Activated CD4-positive, alpha-beta T cell treated with anti-CD3 and anti-CD28 coated beads, Interleukin-10, Interleukin-2, amounts not matched to agents 100 ng/mL and 50 ng/mL, durations not matched to agents 16 hours and 8 hours (primary cell): ENCODE data around the gene FRAS1.
A peak's percentile ranks its signal among the peaks of the same experiment; 100 is the strongest.
"Not testable (repeated sequence)": the region's sequence is repeated elsewhere in the genome, so short reads cannot be mapped to it uniquely, and the experiment has no call there.

Experiments used
- DNase-seq: peaks from one replicate; pipeline ENCODE4 v3.0.0-alpha.2; 2020

The FRAS1 gene

GRCh38 chr4:78057600-78058550, 752 bp downstream of the FRAS1 start:
- DNase-seq: peak; percentile 31

GRCh38 chr4:78058591-78059523, 1.7 kb downstream of the FRAS1 start:
- no peak for DNase-seq

GRCh38 chr4:78059524-78059889, 2.4 kb downstream of the FRAS1 start:
- peak; percentile 30 for DNase-seq

GRCh38 chr4:78059938-78060337, 2.8 kb downstream of the FRAS1 start:
- DNase-seq: no peak

- DNase-seq: no peak
Measured at GRCh38 chr4:78061939-78062570, 4.9 kb downstream of the FRAS1 start.

GRCh38 chr4:78065508-78066192, 8.5 kb downstream of the FRAS1 start:
- no peak for DNase-seq

GRCh38 chr4:78068481-78068880, 11.4 kb downstream of the FRAS1 start:
- DNase-seq: no peak

GRCh38 chr4:78069319-78069718, 12.2 kb downstream of the FRAS1 start:
- DNase-seq: no peak

GRCh38 chr4:78069859-78070258, 12.7 kb downstream of the FRAS1 start:
- no peak for DNase-seq

- DNase-seq: no peak
Measured at GRCh38 chr4:78070731-78071282, 13.7 kb downstream of the FRAS1 start.

GRCh38 chr4:78074759-78075158, 17.6 kb downstream of the FRAS1 start:
- DNase-seq: no peak

GRCh38 chr4:78075986-78076385, 18.9 kb downstream of the FRAS1 start:
- no peak for DNase-seq

- no peak for DNase-seq
Measured at GRCh38 chr4:78078101-78078500, 21.0 kb downstream of the FRAS1 start.

GRCh38 chr4:78079726-78080430, 22.8 kb downstream of the FRAS1 start:
- DNase-seq: no peak

GRCh38 chr4:78081541-78081940, 24.4 kb downstream of the FRAS1 start:
- DNase-seq: no peak

- no peak for DNase-seq
Measured at GRCh38 chr4:78083035-78083434, 25.9 kb downstream of the FRAS1 start.

- DNase-seq: no peak
Measured at GRCh38 chr4:78091534-78091933, 34.4 kb downstream of the FRAS1 start.

GRCh38 chr4:78092350-78092749, 35.2 kb downstream of the FRAS1 start:
- DNase-seq: not testable (repeated sequence)

GRCh38 chr4:78092850-78093249, 35.7 kb downstream of the FRAS1 start:
- DNase-seq: no peak

GRCh38 chr4:78095081-78095480, 38.0 kb downstream of the FRAS1 start:
- DNase-seq: no peak

GRCh38 chr4:78099058-78099457, 41.9 kb downstream of the FRAS1 start:
- DNase-seq: no peak

- DNase-seq: no peak
Measured at GRCh38 chr4:78100060-78100459, 42.9 kb downstream of the FRAS1 start.
